HTERT RPE-1 (cell line): ENCODE measurements around the gene MEF2D.

Experiments
- in situ Hi-C: fragments of 300-500 bp; cut with MboI; formaldehyde crosslinking; loops from 4 replicates; pipeline ENCODE4 v1.14.3; 2020; ENCODE audit warnings: low sequenced_read_pairs

Gene MEF2D

GRCh38 chr1:156430866-156431265 is 69.7 kb downstream of the MEF2D start:
- in situ Hi-C loops = no loop called here

- in situ Hi-C loops = no loop called here
Observed at GRCh38 chr1:156430303-156430702, 70.3 kb downstream of the MEF2D start.

- in situ Hi-C loops = no loop called here
Observed at GRCh38 chr1:156429313-156430060, 71.1 kb downstream of the MEF2D start.

GRCh38 chr1:156428746-156429288 is 71.8 kb downstream of the MEF2D start:
- in situ Hi-C loops = no loop called here

- in situ Hi-C loops = no loop called here
Observed at GRCh38 chr1:156427957-156428356, 72.6 kb downstream of the MEF2D start.

- in situ Hi-C loops = no loop called here
Observed at GRCh38 chr1:156425943-156426342, 74.6 kb downstream of the MEF2D start.

- in situ Hi-C loops = no loop called here
Observed at GRCh38 chr1:156424806-156425432, 75.7 kb downstream of the MEF2D start.

GRCh38 chr1:156423422-156424352 is 76.9 kb downstream of the MEF2D start:
- in situ Hi-C loops = no loop called here

- in situ Hi-C loops = no loop called here
Observed at GRCh38 chr1:156422602-156423091, 77.9 kb downstream of the MEF2D start.

- in situ Hi-C loops = no loop called here
Observed at GRCh38 chr1:156421939-156422601, 78.5 kb downstream of the MEF2D start.

- in situ Hi-C loops = no loop called here
Observed at GRCh38 chr1:156421062-156421938, 79.3 kb downstream of the MEF2D start.

- in situ Hi-C loops = no loop called here
Observed at GRCh38 chr1:156420205-156421061, 80.1 kb downstream of the MEF2D start.

GRCh38 chr1:156419854-156420204 is 80.7 kb downstream of the MEF2D start:
- in situ Hi-C loops = no loop called here

GRCh38 chr1:156418416-156419070 is 82.0 kb downstream of the MEF2D start:
- in situ Hi-C loops = no loop called here

GRCh38 chr1:156417401-156418020 is 83.1 kb downstream of the MEF2D start:
- in situ Hi-C loops = no loop called here

GRCh38 chr1:156416993-156417392 is 83.6 kb downstream of the MEF2D start:
- in situ Hi-C loops = no loop called here

GRCh38 chr1:156414461-156415064 is 86.0 kb downstream of the MEF2D start:
- in situ Hi-C loops = no loop called here
